IPS DF 4.7 (cell line): ENCODE data around the gene ABHD16A.

Experiments used
- DNase-seq: peaks from one replicate; pipeline ENCODE4 v3.0.0-alpha.2; 2013; ENCODE audit warnings: low spot score; ENCODE audit errors: extremely low read depth

ABHD16A gene

GRCh38 chr6:31732029-31732428 lies 28.9 kb upstream of the ABHD16A start:
- DNase-seq = no peak

- DNase-seq = no peak
These were observed 27.5 kb upstream of the ABHD16A start for GRCh38 chr6:31730631-31731086.

GRCh38 chr6:31729979-31730630 lies 27.0 kb upstream of the ABHD16A start:
- DNase-seq = peak; percentile 46

GRCh38 chr6:31729515-31729978 lies 26.4 kb upstream of the ABHD16A start:
- DNase-seq = peak; percentile 71

- DNase-seq = no peak
These were observed 25.8 kb upstream of the ABHD16A start, which contains the start of gene DDAH2 for GRCh38 chr6:31728767-31729514. Gene DDAH2 (minus strand): TSS chr6:31729299. CDS start chr6:31729161, 138 bp downstream.

GRCh38 chr6:31727717-31728671 lies 24.9 kb upstream of the ABHD16A start:
- DNase-seq = no peak

GRCh38 chr6:31727034-31727716 lies 24.1 kb upstream of the ABHD16A start:
- no peak for DNase-seq

- no peak for DNase-seq
These were observed 22.6 kb upstream of the ABHD16A start for GRCh38 chr6:31725502-31726350.

GRCh38 chr6:31723980-31724691 lies 21.0 kb upstream of the ABHD16A start:
- no peak for DNase-seq

- no peak for DNase-seq
These were observed 20.3 kb upstream of the ABHD16A start, which contains the start of gene MPIG6B for GRCh38 chr6:31723245-31723979. Gene MPIG6B (plus strand): TSS chr6:31723373. CDS start chr6:31723384, 11 bp downstream.

GRCh38 chr6:31722173-31722572 lies 19.0 kb upstream of the ABHD16A start:
- DNase-seq = no peak

GRCh38 chr6:31721351-31722020 lies 18.4 kb upstream of the ABHD16A start, which contains the start of gene LY6G6C:
Gene LY6G6C (minus strand): TSS chr6:31721746. CDS start chr6:31721679, 67 bp downstream.
- no peak for DNase-seq

GRCh38 chr6:31720196-31720770 lies 17.2 kb upstream of the ABHD16A start:
- DNase-seq = no peak

GRCh38 chr6:31719001-31719400 lies 15.9 kb upstream of the ABHD16A start:
- DNase-seq = no peak

- no peak for DNase-seq
These were observed 15.1 kb upstream of the ABHD16A start for GRCh38 chr6:31718265-31718664.

- DNase-seq = no peak
These were observed 14.5 kb upstream of the ABHD16A start for GRCh38 chr6:31717499-31718222.
